H9 (cell line): ENCODE data around the gene EPS8L1. TPM values are rescaled to one million over a fixed set of nuclear protein-coding genes. Genes with fewer than 3 reads are reported as not detected.

Experiments
- DNase-seq: peaks from one replicate; pipeline ENCODE4 v3.0.0-alpha.2; 2017
- H2AFZ ChIP-seq: one replicate; pipeline ENCODE4 v1.6.1; 2013; ENCODE audit warnings: mild to moderate bottlenecking, low read length, control low read depth, moderate library complexity
- H2AK5ac ChIP-seq: 2 replicates; pipeline ENCODE4 v1.6.1; 2013; ENCODE audit warnings: low read length, control low read depth, mixed read lengths; ENCODE audit not compliant: insufficient read length
- H2BK120ac ChIP-seq: one replicate; pipeline ENCODE4 v1.6.1; 2013; ENCODE audit warnings: low read depth, mild to moderate bottlenecking, low read length, control low read depth, inconsistent platforms; ENCODE audit not compliant: poor library complexity, severe bottlenecking
- H2BK12ac ChIP-seq: 2 replicates; pipeline ENCODE4 v1.6.1; 2013; ENCODE audit warnings: low read length, control low read depth, mixed read lengths, low read depth; ENCODE audit not compliant: insufficient read length
- H2BK15ac ChIP-seq: 2 replicates; pipeline ENCODE4 v1.6.1; 2013; ENCODE audit warnings: low read depth, low read length, control low read depth
- H2BK20ac ChIP-seq: one replicate; pipeline ENCODE4 v1.6.1; 2013; ENCODE audit warnings: low read depth, mild to moderate bottlenecking, low read length, control low read depth, inconsistent platforms; ENCODE audit not compliant: poor library complexity, severe bottlenecking
- H2BK5ac ChIP-seq: 2 replicates; pipeline ENCODE4 v1.6.1; 2013; ENCODE audit warnings: low read length, control low read depth, mixed read lengths; ENCODE audit not compliant: insufficient read length
- H3K14ac ChIP-seq: 2 replicates; pipeline ENCODE4 v1.6.1; 2013; ENCODE audit warnings: low read length, control low read depth; ENCODE audit not compliant: insufficient read depth
- H3K18ac ChIP-seq: 2 replicates; pipeline ENCODE4 v1.6.1; 2013; ENCODE audit warnings: low read depth, mild to moderate bottlenecking, mixed read lengths, low read length, control low read depth; ENCODE audit not compliant: insufficient read length
- H3K23ac ChIP-seq: 2 replicates; pipeline ENCODE4 v1.6.1; 2013; ENCODE audit warnings: low read length, control low read depth, mixed read lengths, low read depth; ENCODE audit not compliant: insufficient read length
- H3K23me2 ChIP-seq: 2 replicates; pipeline ENCODE4 v1.6.1; 2013; ENCODE audit warnings: low read depth, mild to moderate bottlenecking, mixed read lengths, low read length, control low read depth; ENCODE audit not compliant: insufficient read length, poor library complexity, severe bottlenecking
- H3K27ac ChIP-seq: 2 replicates; pipeline ENCODE4 v1.5.1; 2013; ENCODE audit warnings: low read length, control low read depth, mixed read lengths, low read depth; ENCODE audit not compliant: insufficient read length
- H3K27me3 ChIP-seq: 2 replicates; pipeline ENCODE4 v1.6.1; 2013; ENCODE audit warnings: low read length, control low read depth, inconsistent platforms; ENCODE audit not compliant: insufficient read depth
- H3K4ac ChIP-seq: 2 replicates; pipeline ENCODE4 v1.6.1; 2013; ENCODE audit warnings: low read depth, mild to moderate bottlenecking, control low read depth, inconsistent platforms, low read length, moderate library complexity
- H3K4me1 ChIP-seq: 2 replicates; pipeline ENCODE4 v1.6.1; 2013; ENCODE audit warnings: low read length, control low read depth, inconsistent platforms; ENCODE audit not compliant: insufficient read depth
- H3K4me2 ChIP-seq: 2 replicates; pipeline ENCODE4 v1.6.1; 2013; ENCODE audit warnings: low read length, control low read depth, mixed read lengths; ENCODE audit not compliant: insufficient read length, insufficient read depth
- H3K56ac ChIP-seq: 2 replicates; pipeline ENCODE4 v1.6.1; 2013; ENCODE audit warnings: low read depth, mild to moderate bottlenecking, mixed read lengths, low read length, control low read depth; ENCODE audit not compliant: insufficient read length
- H3K79me1 ChIP-seq: 2 replicates; pipeline ENCODE4 v1.6.1; 2013; ENCODE audit warnings: low read depth, mild to moderate bottlenecking, moderate library complexity, low read length, control low read depth, inconsistent platforms; ENCODE audit not compliant: insufficient read depth, poor library complexity, severe bottlenecking
- H3K79me2 ChIP-seq: 2 replicates; pipeline ENCODE4 v1.6.1; 2013; ENCODE audit warnings: low read length, control low read depth, inconsistent platforms; ENCODE audit not compliant: insufficient read depth
- H3K9ac ChIP-seq: 2 replicates; pipeline ENCODE4 v1.6.1; 2013; ENCODE audit warnings: low read length, control low read depth, mixed read lengths; ENCODE audit not compliant: insufficient read length; ENCODE audit errors: extremely low read depth
- H3K9me3 ChIP-seq: one replicate; pipeline ENCODE4 v1.6.1; 2013; ENCODE audit warnings: low read depth, low read length, inconsistent platforms; ENCODE audit not compliant: control insufficient read depth
- H3T11ph ChIP-seq: one replicate; pipeline ENCODE4 v1.6.1; 2013; ENCODE audit warnings: mild to moderate bottlenecking, low read length, control low read depth, inconsistent platforms
- H4K20me1 ChIP-seq: one replicate; pipeline ENCODE4 v1.6.1; 2013; ENCODE audit not compliant: control insufficient read depth, insufficient read length, insufficient read depth
- H4K5ac ChIP-seq: 2 replicates; pipeline ENCODE4 v1.6.1; 2013; ENCODE audit warnings: low read depth, mild to moderate bottlenecking, mixed read lengths, low read length, control low read depth; ENCODE audit not compliant: insufficient read length
- H4K8ac ChIP-seq: replicated peaks from 2 replicates; pipeline ENCODE4 v1.6.1; 2013; ENCODE audit warnings: low read length, control low read depth, mixed read lengths, low read depth; ENCODE audit not compliant: insufficient read length
- H4K91ac ChIP-seq: 2 replicates; pipeline ENCODE4 v1.6.1; 2013; ENCODE audit warnings: low read depth, mild to moderate bottlenecking, moderate library complexity, mixed read lengths, low read length, control low read depth; ENCODE audit not compliant: insufficient read length
- H3K27ac Mint-ChIP-seq, 3 experiments: 2 replicates in 2 of 3; 3 replicates in 1 of 3; pipeline ENCODE4 v1.8.0; 2020 to 2021; ENCODE audit warnings: mixed read lengths in 3 of 3, mild to moderate bottlenecking in 1 of 3, moderate library complexity in 1 of 3
- H3K27me3 Mint-ChIP-seq: 2 replicates; pipeline ENCODE4 v1.8.0; 2021; ENCODE audit warnings: low read depth, mild to moderate bottlenecking, moderate library complexity, mixed read lengths
- H3K36me3 Mint-ChIP-seq, 3 experiments: 2 replicates in 2 of 3; 3 replicates in 1 of 3; pipeline ENCODE4 v1.8.0; 2020 to 2021; ENCODE audit warnings: low read depth in 3 of 3, mixed read lengths in 3 of 3; ENCODE audit not compliant: insufficient read depth in 1 of 3
- H3K4me1 Mint-ChIP-seq, 2 experiments: 2 replicates each; pipeline ENCODE4 v1.8.0; 2020; ENCODE audit warnings: mixed read lengths in 2 of 2
- H3K4me3 Mint-ChIP-seq, 2 experiments: 2 replicates in 1 of 2; 3 replicates in 1 of 2; pipeline ENCODE4 v1.8.0; 2020 to 2021; ENCODE audit warnings: mild to moderate bottlenecking in 2 of 2, mixed read lengths in 2 of 2, moderate library complexity in 1 of 2
- H3K9me3 Mint-ChIP-seq, 2 experiments: 2 replicates in 1 of 2; 3 replicates in 1 of 2; pipeline ENCODE4 v1.8.0; 2020; ENCODE audit warnings: mild to moderate bottlenecking in 2 of 2, mixed read lengths in 2 of 2, moderate library complexity in 1 of 2
- WGBS: extraction: QIAGEN DNeasy Blood & Tissue Kit; methylation state at CpG from one replicate; pipeline ENCODE4 v1.1.7; 2013; ENCODE audit warnings: missing lambda C conversion rate, low lambda C conversion rate, mixed read lengths; ENCODE audit not compliant: insufficient read length; ENCODE audit errors: extremely low coverage; 5-methylcytosine and 5-hydroxymethylcytosine counted together
- total RNA-seq: library from RNA; stranded (reverse); gene quantifications from 2 replicates; pipeline ENCODE4 v1.2.1, GENCODE V29; 2021
- TF ChIP-seq, protein P1 (sequence below): fragments of 200-600 bp; sonication (generic); conservative IDR thresholded peaks from 3 replicates; pipeline ENCODE4 v1.8.0; 2021; ENCODE audit warnings: antibody characterized with exemption, mild to moderate bottlenecking

The EPS8L1 gene
- total RNA-seq, 1 experiment from 2014 or later, result 24.0 TPM

DNA sequence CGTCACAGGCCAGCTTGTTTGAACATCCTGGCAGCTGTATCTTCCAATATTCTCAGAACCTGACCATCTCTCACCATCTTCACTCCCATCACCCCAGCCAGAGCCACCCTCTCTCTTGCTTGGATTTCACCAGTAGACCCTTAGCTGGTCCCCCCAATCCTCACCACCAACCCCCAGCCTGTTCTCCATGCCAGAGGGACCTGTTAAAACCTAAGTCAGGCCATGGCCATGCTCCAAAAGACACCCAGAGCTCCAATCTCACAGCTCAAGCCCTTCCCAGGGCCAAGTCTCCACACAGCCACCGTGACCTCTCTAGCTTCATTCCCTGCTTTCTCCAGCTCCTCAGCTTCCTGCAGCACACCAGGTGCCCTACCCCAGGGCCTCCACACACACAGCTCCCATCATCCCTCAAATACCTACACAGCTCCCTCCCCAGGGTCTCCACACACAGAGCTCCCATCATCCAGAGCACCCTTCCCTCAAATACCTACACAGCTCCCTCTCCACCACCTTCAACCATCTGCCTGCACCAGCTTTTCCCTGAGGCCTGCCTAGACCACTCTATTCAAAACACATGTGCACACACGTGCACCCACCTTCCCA is 13.8 kb downstream of the EPS8L1 start:
- Mint-ChIP-seq H3K4me1 (peaks cover 30 to 43% of the 10 kb centered on the region in 2 experiments), H3K9me3 (no peaks in the 10 kb centered on the region)
- H4K20me1 ChIP-seq, result peaks cover 2% of the 10 kb centered on the region

More for the DNA sequence above, 13.8 kb downstream of the EPS8L1 start:
- no peak overlapping the region for H3K4me2 ChIP-seq
- H2BK20ac ChIP-seq, result no peak overlapping the region
- H3K4me3 Mint-ChIP-seq, result 0 out of 5 replicates have a peak overlapping the region, but pooled peaks of 1 of the 2 experiments have one; percentile 3
- no peak overlapping the region for H3K18ac ChIP-seq
- H3K56ac ChIP-seq, result no peak overlapping the region
- H2AFZ ChIP-seq, result no peak overlapping the region
- H3T11ph ChIP-seq, result no peak overlapping the region
- no peaks in the 10 kb centered on the region for H3K79me2 ChIP-seq
- H3K36me3 Mint-ChIP-seq, result peaks cover 11 to 23% (median 19%) of the 10 kb centered on the region in 3 experiments; a peak in 6 of 7 replicates
- peaks cover 20% of the 10 kb centered on the region for H3K23me2 ChIP-seq
- WGBS, result no CpG with 5 or more reads among the region's 3 CpGs
- H2AK5ac ChIP-seq, result no peak overlapping the region
- H3K79me1 ChIP-seq, result no peaks in the 10 kb centered on the region
- no peak overlapping the region for H3K23ac ChIP-seq
- H3K14ac ChIP-seq, result no peak overlapping the region
- no peak overlapping the region for H4K8ac ChIP-seq
- no peak overlapping the region for H3K4ac ChIP-seq
- no peak overlapping the region for H4K5ac ChIP-seq
- no peak overlapping the region for H4K91ac ChIP-seq
- H3K4me1 ChIP-seq, result peaks cover 12% of the 10 kb centered on the region; the same call in 1 of the 2 replicates
- no peak for DNase-seq
- no peaks in the 10 kb centered on the region for H3K9me3 ChIP-seq
- H3K27ac Mint-ChIP-seq, result peak overlapping the region in 2 of 3 experiments; percentile 33 to 36; a peak in 2 of 7 replicates
- H3K9ac ChIP-seq, result no peak overlapping the region
- TF ChIP-seq, protein P1, sequence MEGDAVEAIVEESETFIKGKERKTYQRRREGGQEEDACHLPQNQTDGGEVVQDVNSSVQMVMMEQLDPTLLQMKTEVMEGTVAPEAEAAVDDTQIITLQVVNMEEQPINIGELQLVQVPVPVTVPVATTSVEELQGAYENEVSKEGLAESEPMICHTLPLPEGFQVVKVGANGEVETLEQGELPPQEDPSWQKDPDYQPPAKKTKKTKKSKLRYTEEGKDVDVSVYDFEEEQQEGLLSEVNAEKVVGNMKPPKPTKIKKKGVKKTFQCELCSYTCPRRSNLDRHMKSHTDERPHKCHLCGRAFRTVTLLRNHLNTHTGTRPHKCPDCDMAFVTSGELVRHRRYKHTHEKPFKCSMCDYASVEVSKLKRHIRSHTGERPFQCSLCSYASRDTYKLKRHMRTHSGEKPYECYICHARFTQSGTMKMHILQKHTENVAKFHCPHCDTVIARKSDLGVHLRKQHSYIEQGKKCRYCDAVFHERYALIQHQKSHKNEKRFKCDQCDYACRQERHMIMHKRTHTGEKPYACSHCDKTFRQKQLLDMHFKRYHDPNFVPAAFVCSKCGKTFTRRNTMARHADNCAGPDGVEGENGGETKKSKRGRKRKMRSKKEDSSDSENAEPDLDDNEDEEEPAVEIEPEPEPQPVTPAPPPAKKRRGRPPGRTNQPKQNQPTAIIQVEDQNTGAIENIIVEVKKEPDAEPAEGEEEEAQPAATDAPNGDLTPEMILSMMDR, result no peak
- no peak overlapping the region for H2BK5ac ChIP-seq
- H3K27ac ChIP-seq, result no peak overlapping the region
- H3K27me3 ChIP-seq, result no peaks in the 10 kb centered on the region
- no peak overlapping the region for H2BK15ac ChIP-seq
- H3K27me3 Mint-ChIP-seq, result peaks cover 27% of the 10 kb centered on the region
- H2BK12ac ChIP-seq, result no peak overlapping the region
- no peak overlapping the region for H2BK120ac ChIP-seq
